Neural cell (in vitro differentiated cells): ENCODE measurements around the gene FRA10AC1. TPM values are rescaled to one million over a fixed set of nuclear protein-coding genes. Genes with fewer than 3 reads are reported as not detected.

Experiments used
- H2AFZ ChIP-seq: fragments of 200-600, 300-800 bp; sonication (generic), shearing (Covaris generic); 2 replicates; pipeline ENCODE4 v1.6.0; 2014; ENCODE audit warnings: low read depth, mild to moderate bottlenecking, antibody characterized with exemption, low read length, moderate library complexity
- H3F3A ChIP-seq: fragments of 200-600 bp; shearing (Covaris generic); 2 replicates; pipeline ENCODE4 v1.6.1; 2016; ENCODE audit warnings: mild to moderate bottlenecking, moderate library complexity, mixed read lengths, antibody characterized with exemption, low read length; ENCODE audit not compliant: insufficient read depth, poor library complexity, severe bottlenecking
- H3K27ac ChIP-seq: fragments of 200-600, 300-800 bp; sonication (generic), shearing (Covaris generic); 2 replicates; pipeline ENCODE4 v1.5.1; 2014; ENCODE audit warnings: mild to moderate bottlenecking, low read length, moderate library complexity
- H3K27me3 ChIP-seq: fragments of 300-800, 200-600 bp; sonication (generic), shearing (Covaris generic); 2 replicates; pipeline ENCODE4 v1.6.0; 2014; ENCODE audit warnings: mild to moderate bottlenecking, low read depth, low read length, moderate library complexity; ENCODE audit not compliant: insufficient read depth
- H3K36me3 ChIP-seq: fragments of 300-800, 200-600 bp; sonication (generic), shearing (Covaris generic); 2 replicates; pipeline ENCODE4 v1.5.1; 2014; ENCODE audit warnings: mild to moderate bottlenecking, antibody characterized with exemption, low read length, moderate library complexity; ENCODE audit not compliant: insufficient read depth
- H3K4me2 ChIP-seq: fragments of 300-800, 200-600 bp; sonication (generic), shearing (Covaris generic); 2 replicates; pipeline ENCODE4 v1.6.0; 2014; ENCODE audit warnings: mild to moderate bottlenecking, low read length
- H3K4me3 ChIP-seq: fragments of 300-800, 200-600 bp; sonication (generic), shearing (Covaris generic); 2 replicates; pipeline ENCODE4 v1.5.1; 2014; ENCODE audit warnings: mild to moderate bottlenecking, low read length, moderate library complexity
- H3K79me2 ChIP-seq: fragments of 200-600 bp; shearing (Covaris generic); replicated peaks from 2 replicates; pipeline ENCODE4 v1.6.0; 2014; ENCODE audit warnings: mild to moderate bottlenecking, low read length, moderate library complexity; ENCODE audit not compliant: insufficient read depth
- H3K9ac ChIP-seq: fragments of 300-800, 200-600 bp; sonication (generic), shearing (Covaris generic); 2 replicates; pipeline ENCODE4 v1.6.1; 2016; ENCODE audit warnings: mild to moderate bottlenecking, low read length, mixed read lengths
- H3K9me2 ChIP-seq: fragments of 200-600 bp; shearing (Covaris generic); 2 replicates; pipeline ENCODE4 v1.6.1; 2016; ENCODE audit warnings: mild to moderate bottlenecking, low read length, mixed read lengths; ENCODE audit not compliant: insufficient read depth
- H3K9me3 ChIP-seq: fragments of 200-600, 300-800 bp; sonication (generic), shearing (Covaris generic); 2 replicates; pipeline ENCODE4 v1.6.1; 2016; ENCODE audit warnings: mild to moderate bottlenecking, mixed run types, low read length, moderate library complexity, mixed read lengths
- H4K20me1 ChIP-seq: fragments of 200-600 bp; shearing (Covaris generic); 2 replicates; pipeline ENCODE4 v1.6.1; 2016; ENCODE audit warnings: mild to moderate bottlenecking, mixed run types; ENCODE audit not compliant: insufficient read depth
- EP300 ChIP-seq: fragments of 450-650 bp; conservative IDR thresholded peaks from 2 replicates; pipeline ENCODE4 v1.6.1; 2014; ENCODE audit warnings: antibody characterized with exemption, mild to moderate bottlenecking, moderate library complexity; ENCODE audit not compliant: poor library complexity, severe bottlenecking
- EZH2 ChIP-seq: fragments of 200-600, 300-800 bp; shearing (Covaris generic), sonication (generic); IDR thresholded peaks from 2 replicates; pipeline ENCODE4 v1.6.1; 2014; ENCODE audit warnings: antibody characterized with exemption, low read length, borderline replicate concordance, mild to moderate bottlenecking; ENCODE audit not compliant: insufficient read depth, poor library complexity, severe bottlenecking
- MXI1 ChIP-seq: fragments of 450-650 bp; conservative IDR thresholded peaks from 2 replicates; pipeline ENCODE4 v1.6.1; 2014; ENCODE audit warnings: antibody characterized with exemption, mild to moderate bottlenecking; ENCODE audit not compliant: poor library complexity, severe bottlenecking
- POLR2AphosphoS5 ChIP-seq: IDR thresholded peaks from 2 replicates; pipeline ENCODE4 v1.6.1; 2012
- RAD21 ChIP-seq: fragments of 450-650 bp; conservative IDR thresholded peaks from 2 replicates; pipeline ENCODE4 v1.6.1; 2014; ENCODE audit warnings: antibody characterized with exemption, mild to moderate bottlenecking, moderate library complexity
- REST ChIP-seq: IDR thresholded peaks from 2 replicates; pipeline ENCODE4 v1.6.1; 2012; ENCODE audit warnings: borderline replicate concordance
- SMC3 ChIP-seq: fragments of 450-650 bp; conservative IDR thresholded peaks from 2 replicates; pipeline ENCODE4 v1.6.1; 2014; ENCODE audit warnings: antibody characterized with exemption, mild to moderate bottlenecking, moderate library complexity; ENCODE audit not compliant: poor library complexity
- TAF1 ChIP-seq: IDR thresholded peaks from 2 replicates; pipeline ENCODE4 v1.6.1; 2012; ENCODE audit warnings: low read depth
- polyA plus RNA-seq: library from polyadenylated mRNA; depleted of rRNA; stranded (reverse); fragments of >200 nt; gene quantifications from 2 replicates; pipeline ENCODE4 v1.2.3, GENCODE V29; 2014
- TF ChIP-seq, protein P1 (sequence below): fragments of 450-650 bp; IDR thresholded peaks from 2 replicates; pipeline ENCODE4 v1.5.1; 2014; ENCODE audit warnings: antibody characterized with exemption, mild to moderate bottlenecking, moderate library complexity; ENCODE audit not compliant: poor library complexity, severe bottlenecking

The FRA10AC1 gene
- polyA plus RNA-seq, 1 donor from 2014 or later: 22.8 TPM

DNA sequence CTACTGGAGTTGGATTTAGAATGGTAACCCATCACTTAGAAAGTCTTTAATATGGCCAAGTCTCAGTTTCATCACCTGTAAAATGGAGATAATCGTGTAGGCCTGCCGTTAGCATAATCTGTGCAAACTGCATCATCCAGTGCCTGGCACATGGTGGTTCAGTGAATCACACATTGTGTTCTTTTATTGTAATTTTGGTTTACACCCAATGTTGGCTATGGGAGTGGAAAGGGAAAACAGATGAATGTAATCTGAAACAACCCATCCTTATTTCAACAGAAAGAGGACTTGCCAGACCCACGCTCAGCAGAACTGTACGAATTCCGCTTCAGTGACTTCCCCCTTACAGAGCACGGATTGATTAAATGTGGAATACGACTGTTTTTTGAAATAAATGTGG lies 62.6 kb downstream of the FRA10AC1 start:
- no peak overlapping the region for H3K4me2 ChIP-seq
- no peak overlapping the region for H3K27ac ChIP-seq
- H3K9ac ChIP-seq: no peak overlapping the region
- no peaks in the 10 kb centered on the region for H4K20me1 ChIP-seq
- no peak overlapping the region for H2AFZ ChIP-seq
- no peaks in the 10 kb centered on the region for H3K9me3 ChIP-seq
- no peaks in the 10 kb centered on the region for H3K27me3 ChIP-seq
- no peaks in the 10 kb centered on the region for H3K79me2 ChIP-seq
- no peaks in the 10 kb centered on the region for H3K36me3 ChIP-seq
- TF ChIP-seq EZH2: no peak
- TF ChIP-seq EP300: no peak
- TF ChIP-seq, protein P1, sequence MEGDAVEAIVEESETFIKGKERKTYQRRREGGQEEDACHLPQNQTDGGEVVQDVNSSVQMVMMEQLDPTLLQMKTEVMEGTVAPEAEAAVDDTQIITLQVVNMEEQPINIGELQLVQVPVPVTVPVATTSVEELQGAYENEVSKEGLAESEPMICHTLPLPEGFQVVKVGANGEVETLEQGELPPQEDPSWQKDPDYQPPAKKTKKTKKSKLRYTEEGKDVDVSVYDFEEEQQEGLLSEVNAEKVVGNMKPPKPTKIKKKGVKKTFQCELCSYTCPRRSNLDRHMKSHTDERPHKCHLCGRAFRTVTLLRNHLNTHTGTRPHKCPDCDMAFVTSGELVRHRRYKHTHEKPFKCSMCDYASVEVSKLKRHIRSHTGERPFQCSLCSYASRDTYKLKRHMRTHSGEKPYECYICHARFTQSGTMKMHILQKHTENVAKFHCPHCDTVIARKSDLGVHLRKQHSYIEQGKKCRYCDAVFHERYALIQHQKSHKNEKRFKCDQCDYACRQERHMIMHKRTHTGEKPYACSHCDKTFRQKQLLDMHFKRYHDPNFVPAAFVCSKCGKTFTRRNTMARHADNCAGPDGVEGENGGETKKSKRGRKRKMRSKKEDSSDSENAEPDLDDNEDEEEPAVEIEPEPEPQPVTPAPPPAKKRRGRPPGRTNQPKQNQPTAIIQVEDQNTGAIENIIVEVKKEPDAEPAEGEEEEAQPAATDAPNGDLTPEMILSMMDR: no peak
- no peak for TF ChIP-seq SMC3
- no peak for TF ChIP-seq MXI1
- TF ChIP-seq RAD21: no peak
- TF ChIP-seq TAF1: no peak
- TF ChIP-seq REST: no peak
- no peak for TF ChIP-seq POLR2AphosphoS5
- no peaks in the 10 kb centered on the region for H3F3A ChIP-seq
- H3K9me2 ChIP-seq: no peaks in the 10 kb centered on the region
- no peak overlapping the region for H3K4me3 ChIP-seq

GRCh38 chr10:93630625-93631557 lies 71.5 kb downstream of the FRA10AC1 start:
- Histone ChIP-seq H4K20me1 (no peaks in the 10 kb centered on the region), H3K9ac (no peak overlapping the region), H3K36me3 (no peaks in the 10 kb centered on the region), H3K79me2 (no peaks in the 10 kb centered on the region), H3K4me2 (no peak overlapping the region), H3K27ac (no peak overlapping the region), H3K9me2 (no peaks in the 10 kb centered on the region), H3F3A (no peaks in the 10 kb centered on the region), H3K9me3 (no peaks in the 10 kb centered on the region), H3K27me3 (no peaks in the 10 kb centered on the region), H2AFZ (no peak overlapping the region), H3K4me3 (no peak overlapping the region)
- no peak for TF ChIP-seq RAD21
- no peak for TF ChIP-seq EZH2
- TF ChIP-seq MXI1: no peak
- no peak for TF ChIP-seq SMC3
- TF ChIP-seq, protein P1: no peak
- TF ChIP-seq POLR2AphosphoS5: no peak
- TF ChIP-seq EP300: no peak
- no peak for TF ChIP-seq REST
- no peak for TF ChIP-seq TAF1
